ENCODE results near the gene HEXIM1. TPM values are rescaled to one million over a fixed set of nuclear protein-coding genes. Genes with fewer than 3 reads are reported as not detected.

Gene HEXIM1
- total RNA-seq, 1 donor from 2014 or later, result 22.6 TPM

- peak overlapping the region; percentile 4 for H3K4me3 Mint-ChIP-seq (ENCODE audit: unreplicated experiment)
- peaks cover 47% of the 10 kb centered on the region for H3K36me3 Mint-ChIP-seq (ENCODE audit: low read depth, unreplicated experiment)
- peak overlapping the region; percentile 67 for H3K27ac Mint-ChIP-seq (ENCODE audit: unreplicated experiment)
- H3K4me1 Mint-ChIP-seq (ENCODE audit: unreplicated experiment), result no peaks in the 10 kb centered on the region
- no peak for DNase-seq (ENCODE audit: low spot score)
- H3K27me3 Mint-ChIP-seq (ENCODE audit: unreplicated experiment), result peaks cover 6% of the 10 kb centered on the region
- H3K9me3 Mint-ChIP-seq (ENCODE audit: unreplicated experiment), result no peaks in the 10 kb centered on the region
- no peak for TF ChIP-seq CTCF (IDR thresholded peaks at IDR 0.05; ENCODE audit: unreplicated experiment)
Measured at GRCh38 chr17:45102856-45103255, 45.4 kb upstream of the HEXIM1 start.

GRCh38 chr17:45103269-45103795 lies 44.9 kb upstream of the HEXIM1 start:
- H3K4me1 Mint-ChIP-seq (ENCODE audit: unreplicated experiment), result no peaks in the 10 kb centered on the region
- peak overlapping the region; percentile 14 for H3K4me3 Mint-ChIP-seq (ENCODE audit: unreplicated experiment)

GRCh38 chr17:45104029-45104428 lies 44.2 kb upstream of the HEXIM1 start:
- Mint-ChIP-seq H3K27me3 (ENCODE audit: unreplicated experiment) (peaks cover 4% of the 10 kb centered on the region), H3K9me3 (ENCODE audit: unreplicated experiment) (no peaks in the 10 kb centered on the region), H3K36me3 (ENCODE audit: low read depth, unreplicated experiment) (peaks cover 43% of the 10 kb centered on the region), H3K4me1 (ENCODE audit: unreplicated experiment) (peaks cover 6% of the 10 kb centered on the region), H3K27ac (ENCODE audit: unreplicated experiment) (no peak overlapping the region), H3K4me3 (ENCODE audit: unreplicated experiment) (no peak overlapping the region)
- TF ChIP-seq CTCF (IDR thresholded peaks at IDR 0.05; ENCODE audit: unreplicated experiment), result no peak
- DNase-seq (ENCODE audit: low spot score), result no peak

More at GRCh38 chr17:45103269-45103795, 44.9 kb upstream of the HEXIM1 start:
- Mint-ChIP-seq H3K9me3 (ENCODE audit: unreplicated experiment) (no peaks in the 10 kb centered on the region), H3K27me3 (ENCODE audit: unreplicated experiment) (peaks cover 5% of the 10 kb centered on the region), H3K36me3 (ENCODE audit: low read depth, unreplicated experiment) (peaks cover 47% of the 10 kb centered on the region), H3K27ac (ENCODE audit: unreplicated experiment) (peak overlapping the region; percentile 67)
- no peak for TF ChIP-seq CTCF (IDR thresholded peaks at IDR 0.05; ENCODE audit: unreplicated experiment)
- no peak for DNase-seq (ENCODE audit: low spot score)

GRCh38 chr17:45104497-45104896 lies 43.8 kb upstream of the HEXIM1 start:
- Mint-ChIP-seq H3K27me3 (ENCODE audit: unreplicated experiment) (peaks cover 4% of the 10 kb centered on the region), H3K4me3 (ENCODE audit: unreplicated experiment) (no peak overlapping the region), H3K27ac (ENCODE audit: unreplicated experiment) (no peak overlapping the region), H3K9me3 (ENCODE audit: unreplicated experiment) (no peaks in the 10 kb centered on the region), H3K36me3 (ENCODE audit: low read depth, unreplicated experiment) (peaks cover 42% of the 10 kb centered on the region), H3K4me1 (ENCODE audit: unreplicated experiment) (peaks cover 8% of the 10 kb centered on the region)
- DNase-seq (ENCODE audit: low spot score), result no peak
- no peak for TF ChIP-seq CTCF (IDR thresholded peaks at IDR 0.05; ENCODE audit: unreplicated experiment)

- H3K4me3 Mint-ChIP-seq (ENCODE audit: unreplicated experiment), result no peak overlapping the region
- no peak for DNase-seq (ENCODE audit: low spot score)
- TF ChIP-seq CTCF (IDR thresholded peaks at IDR 0.05; ENCODE audit: unreplicated experiment), result no peak
- no peak overlapping the region for H3K27ac Mint-ChIP-seq (ENCODE audit: unreplicated experiment)
- H3K4me1 Mint-ChIP-seq (ENCODE audit: unreplicated experiment), result peaks cover 9% of the 10 kb centered on the region
- H3K9me3 Mint-ChIP-seq (ENCODE audit: unreplicated experiment), result no peaks in the 10 kb centered on the region
- H3K36me3 Mint-ChIP-seq (ENCODE audit: low read depth, unreplicated experiment), result peaks cover 43% of the 10 kb centered on the region
- H3K27me3 Mint-ChIP-seq (ENCODE audit: unreplicated experiment), result peaks cover 6% of the 10 kb centered on the region
Measured at GRCh38 chr17:45104907-45105624, 43.2 kb upstream of the HEXIM1 start.

All from endothelial cell (in vitro differentiated cells).